HepG2 (cell line): ENCODE data around the gene FKBP1A. TPM values are rescaled to one million over a fixed set of nuclear protein-coding genes. Genes with fewer than 3 reads are reported as not detected.

Source experiments
- ATAC-seq: fragments of 200-7000 bp; cut with Tn5 transposase; 3 replicates; pipeline ENCODE4 v1.9.1; 2020; ENCODE audit warnings: mild to moderate bottlenecking, moderate library complexity
- BruUV-seq: library from RNA; stranded (reverse); fragments of 400-500 nt; replicated peaks from 2 replicates; lab custom pipeline; 2021; lab: Mats Ljungman, UMichigan
- CTCF ChIA-PET: fragments of 300-600 bp; formaldehyde crosslinking; extraction: SDS; loops from one replicate; lab custom pipeline; 2021; ENCODE audit warnings: low total read pairs, inconsistent platforms, low intra/inter-chr PET ratio; lab: Yijun Ruan, JAX
- POLR2A ChIA-PET: fragments of 350-600 bp; sonication (Branson Sonifier 250); formaldehyde crosslinking; loops from one replicate; lab custom pipeline; 2020; ENCODE audit warnings: antibody characterized with exemption, inconsistent platforms; lab: Yijun Ruan, JAX
- DNase-seq: peaks from one replicate; pipeline ENCODE4 v3.0.0-alpha.2; 2015; ENCODE audit warnings: low spot score
- FAIRE-seq: peaks from 3 replicates; lab custom pipeline; 2011; peaks lifted over from hg19 to GRCh38; lab: Jason Lieb, UNC
- H2AFZ ChIP-seq: one replicate; pipeline ENCODE4 v1.6.1; 2011; ENCODE audit warnings: low read length, inconsistent platforms
- H3K27ac ChIP-seq: fragments of 300-600 bp; 3 replicates; pipeline ENCODE4 v1.8.0; 2011; ENCODE audit warnings: mixed run types, mild to moderate bottlenecking, mixed read lengths, low read length, inconsistent platforms; ENCODE audit not compliant: insufficient read depth; ENCODE audit errors: extremely low read length
- H3K27me3 ChIP-seq, 2 experiments: fragments of 200-600 bp in 1 of 2; 2 replicates in 1 of 2; 3 replicates in 1 of 2; pipeline versions ENCODE4 v1.6.0 to v1.8.0; 2011; ENCODE audit warnings: low read length in 2 of 2, mild to moderate bottlenecking in 2 of 2, moderate library complexity in 2 of 2, inconsistent platforms in 1 of 2; ENCODE audit not compliant: insufficient read depth in 2 of 2, control insufficient read depth in 1 of 2
- H3K36me3 ChIP-seq, 2 experiments: fragments of 200-600 bp in 1 of 2; replicated peaks in 1 of 2; 2 replicates in 1 of 2; 3 replicates in 1 of 2; pipeline versions ENCODE4 v1.5.1 to v1.8.0; 2011; ENCODE audit warnings: low read length in 2 of 2, inconsistent platforms in 1 of 2; ENCODE audit not compliant: insufficient read depth in 2 of 2, control insufficient read depth in 1 of 2
- H3K4me1 ChIP-seq: 2 replicates; pipeline ENCODE4 v1.5.1; 2012; ENCODE audit warnings: low read length, inconsistent platforms; ENCODE audit not compliant: insufficient read depth
- H3K4me2 ChIP-seq: 2 replicates; pipeline ENCODE4 v1.6.0; 2011; ENCODE audit warnings: low read depth, low read length, inconsistent platforms
- H3K4me3 ChIP-seq, 3 experiments: fragments of 200-600 bp in 1 of 3; sonication (generic), shearing (Covaris generic) in 1 of 3; replicated peaks in 1 of 3; 2 replicates each; pipeline ENCODE4 v1.5.1; 2011 to 2016; ENCODE audit warnings: low read length in 3 of 3, inconsistent platforms in 2 of 3, low read depth in 2 of 3, mild to moderate bottlenecking in 2 of 3, control low read depth in 1 of 3, mixed read lengths in 1 of 3; ENCODE audit not compliant: insufficient read depth in 1 of 3
- H3K79me2 ChIP-seq: one replicate; pipeline ENCODE4 v1.6.1; 2011; ENCODE audit warnings: low read length, inconsistent platforms; ENCODE audit not compliant: insufficient read depth
- H3K9ac ChIP-seq: 2 replicates; pipeline ENCODE4 v1.6.0; 2011; ENCODE audit warnings: mild to moderate bottlenecking, low read depth, low read length, inconsistent platforms; ENCODE audit not compliant: insufficient read depth
- H3K9me3 ChIP-seq: 2 replicates; pipeline ENCODE4 v1.5.1; 2012; ENCODE audit warnings: mild to moderate bottlenecking, low read length
- H4K20me1 ChIP-seq: 2 replicates; pipeline ENCODE4 v1.6.0; 2011; ENCODE audit warnings: inconsistent platforms, mild to moderate bottlenecking, low read length, moderate library complexity; ENCODE audit not compliant: insufficient read depth
- AGO1 ChIP-seq: fragments of 200-400 bp; formaldehyde crosslinking; IDR thresholded peaks from 2 replicates; pipeline ENCODE4 v1.6.1; 2017; ENCODE audit warnings: mild to moderate bottlenecking, low read depth, low read length, moderate library complexity; ENCODE audit not compliant: poor library complexity, severe bottlenecking
- GZF1 ChIP-seq: sonication (generic); formaldehyde crosslinking; IDR thresholded peaks from 2 replicates; pipeline ENCODE4 v1.5.1; 2020; ENCODE audit warnings: mild to moderate bottlenecking, missing genetic modification reagents
- NBN ChIP-seq: fragments of 450-650 bp; conservative IDR thresholded peaks from 2 replicates; pipeline ENCODE4 v1.6.1; 2017
- NFAT5 ChIP-seq: sonication (generic); formaldehyde crosslinking; IDR thresholded peaks from 2 replicates; pipeline ENCODE4 v1.4.0; 2020; ENCODE audit warnings: missing genetic modification reagents
- PCBP2 ChIP-seq: fragments of 200-400 bp; formaldehyde crosslinking; optimal IDR thresholded peaks from 2 replicates; pipeline ENCODE3; 2018; ENCODE audit warnings: low read length, low read depth; ENCODE audit not compliant: poor library complexity, severe bottlenecking
- TEAD3 ChIP-seq: optimal IDR thresholded peaks from 2 replicates; pipeline ENCODE3; 2016; ENCODE audit warnings: borderline replicate concordance
- ZBTB1 ChIP-seq: sonication (generic); formaldehyde crosslinking; IDR thresholded peaks from 2 replicates; pipeline ENCODE4 v1.4.0; 2020; ENCODE audit warnings: missing genetic modification reagents, borderline replicate concordance
- ZNF570 ChIP-seq: sonication (generic); formaldehyde crosslinking; IDR thresholded peaks from 2 replicates; pipeline ENCODE4 v1.4.0; 2020; ENCODE audit warnings: mild to moderate bottlenecking, missing genetic modification reagents, borderline replicate concordance
- ZNF879 ChIP-seq: sonication (generic); formaldehyde crosslinking; IDR thresholded peaks from 2 replicates; pipeline ENCODE4 v1.8.1; 2023; ENCODE audit warnings: missing genetic modification reagents
- WGBS: methylation state at CpG from one replicate; pipeline ENCODE4 v1.1.6; 2017; ENCODE audit warnings: low lambda C conversion rate; 5-methylcytosine and 5-hydroxymethylcytosine counted together
- in situ Hi-C: cut with HindIII; loops from 2 replicates; pipeline ENCODE4 v1.10.0; 2017; ENCODE audit warnings: low pct_unique_long_range_greater_than_20kb; ENCODE audit not compliant: extremely low pct_ligation_motif_present
- intact Hi-C: fragments of 100-400 bp; cut with micrococcal nuclease; formaldehyde crosslinking; loops from one replicate; pipeline ENCODE4 v1.10.0; 2022; ENCODE audit not compliant: unreplicated experiment
- polyA plus RNA-seq, 8 experiments: library from polyadenylated mRNA; depleted of rRNA in 3 of 8; stranded (reverse) in 7 of 8; unstranded in 1 of 8; fragments of >200 nt; fragmentation: Illumina TruSeq in 4 of 8; extraction: Trizol in 4 of 8; gene quantifications; 2 replicates each; pipeline versions ENCODE4 v1.2.1 to v1.2.3, GENCODE V29; 2011 to 2016; ENCODE audit warnings: low read depth in 4 of 8, missing spikeins in 1 of 8, mixed read lengths in 1 of 8; ENCODE audit not compliant: insufficient read depth in 1 of 8
- total RNA-seq, 5 experiments: library from RNA; depleted of rRNA; stranded (reverse); fragments of >200 nt; fragmentation: Illumina TruSeq; extraction: Trizol; gene quantifications; 2 replicates each; pipeline ENCODE4 v1.2.3, GENCODE V29; 2016; ENCODE audit warnings: low read depth in 1 of 5

FKBP1A gene
- total and polyA plus RNA-seq, 2 of the 13 experiments (the other 11 are each of a cell fraction or from before 2014, with no cell fraction given) = 119 to 468 TPM

- Histone ChIP-seq H2AFZ (peak overlapping the region; percentile 73), H3K9ac (0 out of 2 replicates have a peak overlapping the region, but pooled peaks have one; percentile 17), H3K9me3 (no peaks in the 10 kb centered on the region), H3K27ac (no peak overlapping the region), H3K36me3 (no peaks in the 10 kb centered on the region), H3K4me3 (peak overlapping the region in 1 of 3 experiments; percentile 51; a peak in 2 of 6 replicates), H3K79me2 (no peaks in the 10 kb centered on the region), H3K4me1 (peaks cover 12% of the 10 kb centered on the region), H4K20me1 (no peaks in the 10 kb centered on the region), H3K27me3 (no peaks in the 10 kb centered on the region), H3K4me2 (peak overlapping the region; percentile 72)
- intact Hi-C loops = no loop called here
- TF ChIP-seq NBN = no peak
- 0 out of 2 replicates have a peak, but pooled peaks have one; percentile 57 for TF ChIP-seq GZF1 (CRISPR knock-in tag)
- no peak for TF ChIP-seq AGO1
- peak; percentile 35 for TF ChIP-seq PCBP2
- no peak for TF ChIP-seq ZNF570 (CRISPR knock-in tag)
- no peak for TF ChIP-seq TEAD3 (CRISPR knock-in tag)
- no peak for TF ChIP-seq ZBTB1 (CRISPR knock-in tag)
- POLR2A ChIA-PET = interaction anchor here (0.7 kb wide), 1 partner anchor 30 kb away, joined by 4 read pairs; the partner anchor contains the start of gene FKBP1A
- DNase-seq (no peak), FAIRE-seq (no peak), ATAC-seq (no peak)
- BruUV-seq = no TSS peak
- in situ Hi-C loops = no loop called here
- WGBS = 29% methylated on average over 6 of the region's 6 CpGs
- CTCF ChIA-PET = no interaction called here
Measured at GRCh38 chr20:1423206-1423605, 30.4 kb upstream of the FKBP1A start.

GRCh38 chr20:1422753-1423152, 29.9 kb upstream of the FKBP1A start:
- CTCF ChIA-PET = no interaction called here
- TF ChIP-seq ZNF879 (CRISPR knock-in tag) = no peak
- 0 out of 2 replicates have a peak, but pooled peaks have one; percentile 30 for TF ChIP-seq NFAT5
- Histone ChIP-seq H3K4me2 (no peak overlapping the region), H3K79me2 (no peaks in the 10 kb centered on the region), H3K9me3 (no peaks in the 10 kb centered on the region), H3K27me3 (no peaks in the 10 kb centered on the region), H2AFZ (no peak overlapping the region), H3K36me3 (no peaks in the 10 kb centered on the region), H3K4me1 (peaks cover 12% of the 10 kb centered on the region), H3K4me3 (no peak overlapping the region), H4K20me1 (no peaks in the 10 kb centered on the region), H3K9ac (no peak overlapping the region), H3K27ac (no peak overlapping the region)
- POLR2A ChIA-PET = no interaction called here
- FAIRE-seq (no peak), DNase-seq (no peak), ATAC-seq (0 out of 3 replicates have a peak, but pooled peaks have one; percentile 9)
- intact Hi-C loops (no loop called here), in situ Hi-C loops (no loop called here)
- 0% methylated on average over 3 of the region's 3 CpGs for WGBS
- no TSS peak for BruUV-seq
